K562 (cell line): ENCODE data around the gene DLGAP1. TPM values are rescaled to one million over a fixed set of nuclear protein-coding genes. Genes with fewer than 3 reads are reported as not detected.

ENCODE experiments used
- CCNT2 ChIP-seq: IDR thresholded peaks from 2 replicates; pipeline ENCODE4 v1.6.1; 2011; ENCODE audit warnings: borderline replicate concordance, low read depth, mild to moderate bottlenecking, moderate library complexity, mixed read lengths, low read length; ENCODE audit not compliant: insufficient read length; ENCODE audit errors: extremely low read depth
- FOXM1 ChIP-seq, 2 experiments: fragments of 450-650 bp in 1 of 2; sonication (generic) in 1 of 2; formaldehyde crosslinking in 1 of 2; IDR thresholded peaks; 2 replicates each; pipeline versions ENCODE4 v1.6.1 to v1.9.0; 2017 to 2022; ENCODE audit warnings: low read depth in 2 of 2, mild to moderate bottlenecking in 2 of 2, missing genetic modification reagents in 1 of 2, moderate library complexity in 1 of 2
- HDAC2 ChIP-seq: fragments of 450-650 bp; IDR thresholded peaks from 2 replicates; pipeline ENCODE4 v1.6.1; 2016; ENCODE audit warnings: mild to moderate bottlenecking
- IFI16 ChIP-seq: fragments of 250-450 bp; sonication (Bioruptor Pico); IDR thresholded peaks from 2 replicates; pipeline ENCODE4 v2.1.2; 2022; ENCODE audit warnings: mild to moderate bottlenecking, inconsistent platforms
- KLF1 ChIP-seq: fragments of 450-650 bp; IDR thresholded peaks from 2 replicates; pipeline ENCODE4 v1.6.1; 2016; ENCODE audit warnings: missing genetic modification characterization, missing compliant biosample characterization
- KLF6 ChIP-seq: fragments of 250-450 bp; sonication (Bioruptor Pico); IDR thresholded peaks from 2 replicates; pipeline ENCODE4 v1.4.0; 2020; ENCODE audit warnings: mild to moderate bottlenecking, moderate library complexity, borderline replicate concordance
- L3MBTL2 ChIP-seq: fragments of 450-650 bp; IDR thresholded peaks from 2 replicates; pipeline ENCODE4 v1.6.1; 2016; ENCODE audit warnings: mild to moderate bottlenecking, moderate library complexity
- PHB2 ChIP-seq: fragments of 450-650 bp; IDR thresholded peaks from 2 replicates; pipeline ENCODE4 v1.6.1; 2017; ENCODE audit warnings: low read depth
- PML ChIP-seq: IDR thresholded peaks from 2 replicates; pipeline ENCODE4 v1.6.1; 2012; ENCODE audit warnings: low read length, inconsistent platforms
- SMAD1 ChIP-seq: fragments of 150-350 bp; IDR thresholded peaks from 2 replicates; pipeline ENCODE4 v1.6.1; 2014; ENCODE audit warnings: low read length, low read depth; ENCODE audit not compliant: partially characterized antibody
- SMAD3 ChIP-seq: fragments of 450-650 bp; formaldehyde crosslinking; conservative IDR thresholded peaks from 2 replicates; pipeline ENCODE4 v1.4.0; 2020; ENCODE audit warnings: mild to moderate bottlenecking
- SRF ChIP-seq, 2 experiments: fragments of 250-450, 450-650 bp in 1 of 2; sonication (Bioruptor Pico) in 1 of 2; sonication (generic) in 1 of 2; formaldehyde crosslinking; IDR thresholded peaks; 2 replicates each; pipeline versions ENCODE4 v1.5.0 to v1.5.1; 2020 to 2022; ENCODE audit warnings: mild to moderate bottlenecking in 1 of 2, missing genetic modification reagents in 1 of 2
- TEAD1 ChIP-seq, 2 experiments: fragments of 450-650 bp in 1 of 2; sonication (generic) in 1 of 2; formaldehyde crosslinking; IDR thresholded peaks; 2 replicates each; pipeline versions ENCODE4 v1.4.0 to v1.8.0; 2020 to 2022; ENCODE audit warnings: mild to moderate bottlenecking in 2 of 2, missing genetic modification reagents in 1 of 2
- YY1 ChIP-seq, 3 experiments: IDR thresholded peaks; 2 replicates each; pipeline ENCODE4 v1.6.1; 2011; ENCODE audit warnings: low read length in 2 of 3, mild to moderate bottlenecking in 2 of 3, moderate library complexity in 2 of 3, borderline replicate concordance in 1 of 3, control low read depth in 1 of 3, low read depth in 1 of 3; ENCODE audit not compliant: insufficient read depth in 3 of 3, insufficient replicate concordance in 2 of 3, control insufficient read depth in 1 of 3, insufficient read length in 1 of 3; ENCODE audit errors: extremely low read depth in 1 of 3
- polyA plus RNA-seq, 8 experiments: library from polyadenylated mRNA; depleted of rRNA in 4 of 8; stranded (reverse) in 5 of 8; unstranded in 3 of 8; fragments of >200 nt; fragmentation: Nextera tagmentation in 2 of 8; fragmentation: Illumina TruSeq in 1 of 8; extraction: Ambion mirVana in 2 of 8; extraction: Trizol in 1 of 8; gene quantifications; 2 replicates each; pipeline versions ENCODE4 v1.2.1 to v1.2.3, GENCODE V29; 2011 to 2014; ENCODE audit warnings: inconsistent platforms in 1 of 8, missing spikeins in 1 of 8
- total RNA-seq, 7 experiments: library from RNA; depleted of rRNA in 6 of 7; stranded (reverse); fragments of >200 nt in 6 of 7; fragmentation: Illumina TruSeq in 2 of 7; extraction: Trizol in 2 of 7; gene quantifications; 2 replicates each; pipeline versions ENCODE4 v1.2.1 to v1.2.3, GENCODE V29; 2011 to 2021; ENCODE audit warnings: low replicate concordance in 1 of 7
- TF ChIP-seq, protein P1 (sequence below): sonication (generic); formaldehyde crosslinking; IDR thresholded peaks from 2 replicates; pipeline ENCODE4 v1.8.0; 2023; ENCODE audit warnings: mild to moderate bottlenecking, missing genetic modification reagents
- TF ChIP-seq, protein P2 (sequence below): IDR thresholded peaks from 2 replicates; pipeline ENCODE4 v1.6.1; 2011; ENCODE audit warnings: borderline replicate concordance, low read depth, mild to moderate bottlenecking, moderate library complexity, low read length; ENCODE audit not compliant: insufficient read depth, poor library complexity, severe bottlenecking
- TF ChIP-seq, protein P3 (sequence below): fragments of 250-450 bp; sonication (Bioruptor Pico); IDR thresholded peaks from 2 replicates; pipeline ENCODE4 v1.5.0; 2022; ENCODE audit warnings: mild to moderate bottlenecking

Gene DLGAP1
- total and polyA plus RNA-seq, 9 of the 15 experiments (the other 6 are each of a cell fraction or from before 2014, with no cell fraction given): 0.04 to 0.22 (median 0.08) TPM

DNA sequence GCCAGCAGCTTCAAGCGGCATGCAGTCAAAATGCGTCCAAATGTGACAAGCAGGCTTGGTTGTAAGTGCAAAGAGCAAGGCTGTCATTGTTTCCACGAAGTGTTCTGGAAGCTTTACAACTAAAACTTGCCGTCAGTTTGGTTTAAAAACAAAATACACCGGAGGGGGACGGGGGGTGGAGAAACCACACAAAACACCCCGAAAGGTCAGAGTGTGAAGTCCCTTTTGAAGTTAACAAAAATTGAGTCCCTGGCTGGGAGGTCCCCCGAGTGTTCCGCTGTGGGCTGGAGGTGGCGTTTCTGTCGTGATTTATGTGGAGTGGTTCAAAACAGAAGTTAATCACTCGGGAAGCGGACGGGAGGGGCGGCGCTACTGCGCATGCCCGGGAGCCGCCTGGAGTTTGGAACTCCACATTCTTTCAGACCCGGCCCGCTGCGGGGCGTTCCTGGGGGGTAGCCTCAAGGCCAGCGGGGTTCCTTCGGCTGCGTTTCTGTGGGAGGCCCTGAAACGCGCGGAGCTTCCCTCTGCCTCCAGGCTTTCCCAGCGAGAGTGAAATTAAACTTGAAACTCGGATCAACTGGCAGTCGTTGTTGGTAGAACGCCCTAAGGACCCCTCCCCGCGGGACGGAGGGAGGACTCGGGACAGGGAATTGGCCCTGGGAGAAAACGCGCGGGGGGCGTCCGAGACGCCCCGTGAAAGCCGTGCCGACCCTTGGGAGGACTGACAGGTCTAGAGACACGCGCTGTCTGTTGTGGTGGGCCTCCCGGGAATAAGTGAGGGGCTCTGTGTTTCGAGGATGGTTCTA is 1003.7 kb downstream of the DLGAP1 start (continued):
- TF ChIP-seq SRF (CRISPR knock-in tag; IDR thresholded peaks at IDR 0.05) (peak in 1 of 2 experiments; percentile 55; a peak in 1 of 4 replicates), SMAD3 (no peak), IFI16 (CRISPR knock-in tag) (no peak), CCNT2 (peak; percentile 63), YY1 (IDR thresholded peaks at IDR 0.05; ENCODE audit: borderline replicate concordance in 1 of 3, control insufficient read depth in 1 of 3, extremely low read depth in 1 of 3, insufficient read depth in 3 of 3, insufficient read length in 1 of 3, insufficient replicate concordance in 2 of 3, low read depth in 1 of 3, low read length in 2 of 3) (peak in 1 of 3 experiments; percentile 9), KLF1 (no peak), PHB2 (no peak), TEAD1 (CRISPR knock-in tag; IDR thresholded peaks at IDR 0.05) (0 out of 4 replicates have a peak, but pooled peaks of 1 of the 2 experiments have one; percentile 60), FOXM1 (IDR thresholded peaks at IDR 0.05; ENCODE audit: low read depth) (no peak), FOXM1 (CRISPR knock-in tag; IDR thresholded peaks at IDR 0.05; ENCODE audit: low read depth) (peak; percentile 33; the same call in 1 of the 2 replicates), PML (peak; percentile 59; the same call in 1 of the 2 replicates), KLF6 (CRISPR knock-in tag) (0 out of 2 replicates have a peak, but pooled peaks have one; percentile 10), L3MBTL2 (no peak), SMAD1 (peak; percentile 68), HDAC2 (no peak)
- TF ChIP-seq, protein P1, sequence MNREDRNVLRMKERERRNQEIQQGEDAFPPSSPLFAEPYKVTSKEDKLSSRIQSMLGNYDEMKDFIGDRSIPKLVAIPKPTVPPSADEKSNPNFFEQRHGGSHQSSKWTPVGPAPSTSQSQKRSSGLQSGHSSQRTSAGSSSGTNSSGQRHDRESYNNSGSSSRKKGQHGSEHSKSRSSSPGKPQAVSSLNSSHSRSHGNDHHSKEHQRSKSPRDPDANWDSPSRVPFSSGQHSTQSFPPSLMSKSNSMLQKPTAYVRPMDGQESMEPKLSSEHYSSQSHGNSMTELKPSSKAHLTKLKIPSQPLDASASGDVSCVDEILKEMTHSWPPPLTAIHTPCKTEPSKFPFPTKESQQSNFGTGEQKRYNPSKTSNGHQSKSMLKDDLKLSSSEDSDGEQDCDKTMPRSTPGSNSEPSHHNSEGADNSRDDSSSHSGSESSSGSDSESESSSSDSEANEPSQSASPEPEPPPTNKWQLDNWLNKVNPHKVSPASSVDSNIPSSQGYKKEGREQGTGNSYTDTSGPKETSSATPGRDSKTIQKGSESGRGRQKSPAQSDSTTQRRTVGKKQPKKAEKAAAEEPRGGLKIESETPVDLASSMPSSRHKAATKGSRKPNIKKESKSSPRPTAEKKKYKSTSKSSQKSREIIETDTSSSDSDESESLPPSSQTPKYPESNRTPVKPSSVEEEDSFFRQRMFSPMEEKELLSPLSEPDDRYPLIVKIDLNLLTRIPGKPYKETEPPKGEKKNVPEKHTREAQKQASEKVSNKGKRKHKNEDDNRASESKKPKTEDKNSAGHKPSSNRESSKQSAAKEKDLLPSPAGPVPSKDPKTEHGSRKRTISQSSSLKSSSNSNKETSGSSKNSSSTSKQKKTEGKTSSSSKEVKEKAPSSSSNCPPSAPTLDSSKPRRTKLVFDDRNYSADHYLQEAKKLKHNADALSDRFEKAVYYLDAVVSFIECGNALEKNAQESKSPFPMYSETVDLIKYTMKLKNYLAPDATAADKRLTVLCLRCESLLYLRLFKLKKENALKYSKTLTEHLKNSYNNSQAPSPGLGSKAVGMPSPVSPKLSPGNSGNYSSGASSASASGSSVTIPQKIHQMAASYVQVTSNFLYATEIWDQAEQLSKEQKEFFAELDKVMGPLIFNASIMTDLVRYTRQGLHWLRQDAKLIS (CRISPR knock-in tag): peak; percentile 72
- TF ChIP-seq, protein P2, sequence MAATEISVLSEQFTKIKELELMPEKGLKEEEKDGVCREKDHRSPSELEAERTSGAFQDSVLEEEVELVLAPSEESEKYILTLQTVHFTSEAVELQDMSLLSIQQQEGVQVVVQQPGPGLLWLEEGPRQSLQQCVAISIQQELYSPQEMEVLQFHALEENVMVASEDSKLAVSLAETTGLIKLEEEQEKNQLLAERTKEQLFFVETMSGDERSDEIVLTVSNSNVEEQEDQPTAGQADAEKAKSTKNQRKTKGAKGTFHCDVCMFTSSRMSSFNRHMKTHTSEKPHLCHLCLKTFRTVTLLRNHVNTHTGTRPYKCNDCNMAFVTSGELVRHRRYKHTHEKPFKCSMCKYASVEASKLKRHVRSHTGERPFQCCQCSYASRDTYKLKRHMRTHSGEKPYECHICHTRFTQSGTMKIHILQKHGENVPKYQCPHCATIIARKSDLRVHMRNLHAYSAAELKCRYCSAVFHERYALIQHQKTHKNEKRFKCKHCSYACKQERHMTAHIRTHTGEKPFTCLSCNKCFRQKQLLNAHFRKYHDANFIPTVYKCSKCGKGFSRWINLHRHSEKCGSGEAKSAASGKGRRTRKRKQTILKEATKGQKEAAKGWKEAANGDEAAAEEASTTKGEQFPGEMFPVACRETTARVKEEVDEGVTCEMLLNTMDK: peak; percentile 39
- TF ChIP-seq, protein P3, sequence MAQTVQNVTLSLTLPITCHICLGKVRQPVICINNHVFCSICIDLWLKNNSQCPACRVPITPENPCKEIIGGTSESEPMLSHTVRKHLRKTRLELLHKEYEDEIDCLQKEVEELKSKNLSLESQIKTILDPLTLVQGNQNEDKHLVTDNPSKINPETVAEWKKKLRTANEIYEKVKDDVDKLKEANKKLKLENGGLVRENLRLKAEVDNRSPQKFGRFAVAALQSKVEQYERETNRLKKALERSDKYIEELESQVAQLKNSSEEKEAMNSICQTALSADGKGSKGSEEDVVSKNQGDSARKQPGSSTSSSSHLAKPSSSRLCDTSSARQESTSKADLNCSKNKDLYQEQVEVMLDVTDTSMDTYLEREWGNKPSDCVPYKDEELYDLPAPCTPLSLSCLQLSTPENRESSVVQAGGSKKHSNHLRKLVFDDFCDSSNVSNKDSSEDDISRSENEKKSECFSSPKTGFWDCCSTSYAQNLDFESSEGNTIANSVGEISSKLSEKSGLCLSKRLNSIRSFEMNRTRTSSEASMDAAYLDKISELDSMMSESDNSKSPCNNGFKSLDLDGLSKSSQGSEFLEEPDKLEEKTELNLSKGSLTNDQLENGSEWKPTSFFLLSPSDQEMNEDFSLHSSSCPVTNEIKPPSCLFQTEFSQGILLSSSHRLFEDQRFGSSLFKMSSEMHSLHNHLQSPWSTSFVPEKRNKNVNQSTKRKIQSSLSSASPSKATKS (CRISPR knock-in tag): no peak
